ENCODE results near the gene MTHFD1L.

GRCh38 chr6:150900049-150900448 is 34.5 kb downstream of the MTHFD1L start:
- TF ChIP-seq POLR2AphosphoS5 (IDR thresholded peaks at IDR 0.05; ENCODE audit: low read depth, low read length) (no peak), POLR2A (IDR thresholded peaks at IDR 0.05; ENCODE audit: low read depth, low read length) (no peak)

Measured in GM12891 (cell line).